Kidney (tissue), 14 donors: ENCODE data around the gene TBCB. TPM values are rescaled to one million over a fixed set of nuclear protein-coding genes. Genes with fewer than 3 reads are reported as not detected.

ENCODE experiments used
- DNase-seq, 5 donors: peaks; one replicate each; pipeline ENCODE4 v3.0.0-alpha.2; 2013 to 2020
- FAIRE-seq: peaks from 2 replicates; lab custom pipeline; 2012; peaks lifted over from hg19 to GRCh38; lab: Jason Lieb, UNC
- H3K27ac ChIP-seq, 2 donors: one replicate each; pipeline ENCODE4 v1.7.0; 2013; ENCODE audit warnings: low read depth in 2 of 2, low read length in 2 of 2, inconsistent platforms in 1 of 2
- H3K27me3 ChIP-seq: one replicate; pipeline ENCODE4 v1.7.1; 2013; ENCODE audit warnings: low read length, inconsistent platforms; ENCODE audit not compliant: control insufficient read depth, insufficient read depth
- H3K36me3 ChIP-seq, 3 donors: one replicate each; pipeline versions ENCODE4 v1.7.0 to v1.7.1; 2013; ENCODE audit warnings: low read length in 3 of 3, control low read depth in 1 of 3, inconsistent platforms in 1 of 3; ENCODE audit not compliant: insufficient read depth in 3 of 3, control insufficient read depth in 2 of 3
- H3K4me1 ChIP-seq, 3 donors: one replicate each; pipeline versions ENCODE4 v1.7.0 to v1.7.1; 2013; ENCODE audit warnings: low read length in 3 of 3, inconsistent platforms in 1 of 3, low read depth in 1 of 3; ENCODE audit not compliant: control insufficient read depth in 2 of 3, insufficient read depth in 2 of 3
- H3K4me3 ChIP-seq, 3 donors: one replicate each; pipeline versions ENCODE4 v1.7.0 to v1.8.1; 2013; ENCODE audit warnings: low read length in 3 of 3, control low read depth in 1 of 3, inconsistent platforms in 1 of 3
- H3K9ac ChIP-seq, 3 donors: one replicate each; pipeline versions ENCODE4 v1.7.0 to v1.7.1; 2013; ENCODE audit warnings: low read length in 3 of 3, control low read depth in 1 of 3, inconsistent platforms in 1 of 3
- H3K9me3 ChIP-seq, 3 donors: one replicate each; pipeline versions ENCODE4 v1.7.0 to v1.7.1; 2013; ENCODE audit warnings: low read length in 3 of 3, control low read depth in 1 of 3, inconsistent platforms in 1 of 3; ENCODE audit not compliant: control insufficient read depth in 2 of 3, insufficient read depth in 1 of 3
- CTCF ChIP-seq: IDR thresholded peaks from 3 replicates; pipeline ENCODE4 v1.5.1; 2012; ENCODE audit warnings: mild to moderate bottlenecking, moderate library complexity, borderline replicate concordance; ENCODE audit not compliant: insufficient read depth; ENCODE audit errors: extremely low read depth
- intact Hi-C: fragments of 100-400 bp; cut with DNase I; formaldehyde crosslinking; loops from one replicate; pipeline ENCODE4 v1.11.1; 2022
- polyA plus RNA-seq: library from polyadenylated mRNA; stranded (reverse); fragments of 350-450 nt; fragmentation: Illumina TruSeq; extraction: RNeasy Lipid Tissue Mini Kit (QIAGEN cat#74804); gene quantifications from one replicate; pipeline ENCODE4 v1.2.3, GENCODE V29; 2014; ENCODE audit warnings: low read depth, low replicate concordance; ENCODE audit not compliant: insufficient read depth
- total RNA-seq: library from RNA; stranded (reverse); fragmentation: NEBNext Ultra II Directional; extraction: Animal tissue kit (Norgen Biotek cat#: 25700); gene quantifications from one replicate; pipeline ENCODE4 v1.2.1, GENCODE V29; 2021
- donor health status: control.
- donor health status: control.
- donor health status: control.
- donor health status: control.
- donor health status: control.
- donor health status: DM: yes; HTN: yes; CAD: no.
- donor health status: Normal renal cell carcinoma (clear cell type).

The TBCB gene
- total and polyA plus RNA-seq, 2 donors from 2014 or later: 144 to 242 TPM

- no peaks in the 10 kb centered on the region for H3K9me3 ChIP-seq
- H3K9ac ChIP-seq: no peak overlapping the region
- H3K27ac ChIP-seq: no peak overlapping the region
- no peak for FAIRE-seq
- no peak for DNase-seq
- H3K4me3 ChIP-seq: peak overlapping the region in 1 of 3 donors; percentile 98
- H3K36me3 ChIP-seq: peaks cover 3 to 24% (median 5%) of the 10 kb centered on the region in 3 donors
- TF ChIP-seq CTCF: no peak
- no peaks in the 10 kb centered on the region for H3K27me3 ChIP-seq
- intact Hi-C loops: no loop called here
- H3K4me1 ChIP-seq: peaks cover 0 to 18% (median 4%) of the 10 kb centered on the region in 3 donors
These were observed 1.0 kb downstream of the TBCB start for GRCh38 chr19:36116344-36116637.

- Histone ChIP-seq H3K4me1 (peaks cover 0 to 8% (median 4%) of the 10 kb centered on the region in 3 donors), H3K4me3 (no peak overlapping the region), H3K9ac (no peak overlapping the region), H3K9me3 (no peaks in the 10 kb centered on the region), H3K36me3 (peaks cover 3 to 17% (median 15%) of the 10 kb centered on the region in 3 donors), H3K27me3 (no peaks in the 10 kb centered on the region), H3K27ac (no peak overlapping the region)
- FAIRE-seq (no peak), DNase-seq (no peak)
- TF ChIP-seq CTCF: no peak
- intact Hi-C loops: loop anchor here (5.0 kb wide), 1 partner anchor 52 kb away; no protein-coding TSS in a partner anchor
These were observed 5.1 kb downstream of the TBCB start for GRCh38 chr19:36120092-36120983.

- Histone ChIP-seq H3K36me3 (peaks cover 3 to 24% (median 19%) of the 10 kb centered on the region in 3 donors), H3K4me3 (no peak overlapping the region), H3K9ac (no peak overlapping the region), H3K27me3 (no peaks in the 10 kb centered on the region), H3K27ac (no peak overlapping the region), H3K9me3 (no peaks in the 10 kb centered on the region), H3K4me1 (peaks cover 0 to 6% (median 4%) of the 10 kb centered on the region in 3 donors)
- TF ChIP-seq CTCF: no peak
- DNase-seq: no peak
- FAIRE-seq: no peak
- intact Hi-C loops: loop anchor here (5.0 kb wide), 1 partner anchor 51 kb away; no protein-coding TSS in a partner anchor
These were observed 5.7 kb downstream of the TBCB start for GRCh38 chr19:36120984-36121358.
